Activated T-helper 17 cell treated with anti-CD3 and anti-CD28 coated beads, Interleukin-2, amount 50 U/mL, for 72 hours (primary cell): ENCODE results near the gene ARHGEF7. TPM values are rescaled to one million over a fixed set of nuclear protein-coding genes. Genes with fewer than 3 reads are reported as not detected.
A peak's percentile ranks its signal among the peaks of the same experiment; 100 is the strongest.

Experiments
- ATAC-seq: fragments of 150-1000 bp; cut with Tn5 transposase; replicated peaks from 2 replicates; pipeline ENCODE4 v1.10.0; 2021; ENCODE audit warnings: mild to moderate bottlenecking, moderate library complexity
- H3K27ac Mint-ChIP-seq: one replicate; pipeline ENCODE4 v1.8.0; 2022; ENCODE audit warnings: mixed read lengths
- H3K27me3 Mint-ChIP-seq: one replicate; pipeline ENCODE4 v1.8.0; 2022; ENCODE audit warnings: mixed read lengths
- H3K36me3 Mint-ChIP-seq: one replicate; pipeline ENCODE4 v1.8.0; 2022; ENCODE audit warnings: low read depth, mild to moderate bottlenecking, mixed read lengths
- H3K4me1 Mint-ChIP-seq: one replicate; pipeline ENCODE4 v1.8.0; 2022; ENCODE audit warnings: mixed read lengths
- H3K4me3 Mint-ChIP-seq: one replicate; pipeline ENCODE4 v1.8.0; 2022; ENCODE audit warnings: mild to moderate bottlenecking, mixed read lengths
- H3K9me3 Mint-ChIP-seq: one replicate; pipeline ENCODE4 v1.8.0; 2022; ENCODE audit warnings: mixed read lengths
- total RNA-seq, 2 donors: library from RNA; stranded (reverse); gene quantifications; one replicate each; pipeline ENCODE4 v1.2.3, GENCODE V29; 2022

The ARHGEF7 gene
- total RNA-seq, 2 donors from 2014 or later: 70.2 to 127 TPM

GRCh38 chr13:111201304-111201940 lies 86.3 kb downstream of the ARHGEF7 start:
- peak overlapping the region; percentile 72 for H3K27ac Mint-ChIP-seq

GRCh38 chr13:111202156-111202621 lies 87.1 kb downstream of the ARHGEF7 start:
- Mint-ChIP-seq H3K4me1 (peaks cover 43% of the 10 kb centered on the region), H3K4me3 (peak overlapping the region; percentile 57), H3K9me3 (no peaks in the 10 kb centered on the region), H3K27ac (peak overlapping the region; percentile 64), H3K36me3 (peaks cover 53% of the 10 kb centered on the region), H3K27me3 (no peaks in the 10 kb centered on the region)
- no peak for ATAC-seq

More at GRCh38 chr13:111201304-111201940, 86.3 kb downstream of the ARHGEF7 start:
- H3K36me3 Mint-ChIP-seq: peaks cover 58% of the 10 kb centered on the region
- H3K4me3 Mint-ChIP-seq: peak overlapping the region; percentile 57
- peaks cover 43% of the 10 kb centered on the region for H3K4me1 Mint-ChIP-seq
- H3K9me3 Mint-ChIP-seq: no peaks in the 10 kb centered on the region
- H3K27me3 Mint-ChIP-seq: no peaks in the 10 kb centered on the region
- peak; percentile 61 for ATAC-seq

- peak; percentile 80 for ATAC-seq
- Mint-ChIP-seq H3K9me3 (no peaks in the 10 kb centered on the region), H3K27ac (peak overlapping the region; percentile 64), H3K4me1 (peaks cover 43% of the 10 kb centered on the region), H3K36me3 (peaks cover 53% of the 10 kb centered on the region), H3K4me3 (peak overlapping the region; percentile 57), H3K27me3 (no peaks in the 10 kb centered on the region)
These were observed 87.6 kb downstream of the ARHGEF7 start for GRCh38 chr13:111202745-111203144.

- Mint-ChIP-seq H3K9me3 (no peaks in the 10 kb centered on the region), H3K27me3 (no peaks in the 10 kb centered on the region), H3K4me3 (no peak overlapping the region), H3K4me1 (peaks cover 50% of the 10 kb centered on the region), H3K27ac (peak overlapping the region; percentile 64), H3K36me3 (peaks cover 44% of the 10 kb centered on the region)
- ATAC-seq: no peak
These were observed 88.8 kb downstream of the ARHGEF7 start for GRCh38 chr13:111203736-111204389.

- Mint-ChIP-seq H3K4me3 (no peak overlapping the region), H3K27ac (no peak overlapping the region), H3K27me3 (no peaks in the 10 kb centered on the region), H3K9me3 (no peaks in the 10 kb centered on the region), H3K36me3 (peaks cover 40% of the 10 kb centered on the region), H3K4me1 (peaks cover 47% of the 10 kb centered on the region)
- no peak for ATAC-seq
These were observed 89.5 kb downstream of the ARHGEF7 start for GRCh38 chr13:111204438-111205177.

GRCh38 chr13:111206148-111206547 lies 91.0 kb downstream of the ARHGEF7 start:
- no peaks in the 10 kb centered on the region for H3K27me3 Mint-ChIP-seq
- peaks cover 44% of the 10 kb centered on the region for H3K36me3 Mint-ChIP-seq
- peaks cover 48% of the 10 kb centered on the region for H3K4me1 Mint-ChIP-seq
- no peak overlapping the region for H3K4me3 Mint-ChIP-seq
- H3K9me3 Mint-ChIP-seq: no peaks in the 10 kb centered on the region
- H3K27ac Mint-ChIP-seq: no peak overlapping the region
- ATAC-seq: no peak

- no peak overlapping the region for H3K4me3 Mint-ChIP-seq
- no peak for ATAC-seq
- H3K4me1 Mint-ChIP-seq: peaks cover 41% of the 10 kb centered on the region
- peak overlapping the region; percentile 55 for H3K27ac Mint-ChIP-seq
- H3K27me3 Mint-ChIP-seq: no peaks in the 10 kb centered on the region
- peaks cover 50% of the 10 kb centered on the region for H3K36me3 Mint-ChIP-seq
- no peaks in the 10 kb centered on the region for H3K9me3 Mint-ChIP-seq
These were observed 94.5 kb downstream of the ARHGEF7 start for GRCh38 chr13:111209613-111210012.

- Mint-ChIP-seq H3K9me3 (no peaks in the 10 kb centered on the region), H3K27ac (peak overlapping the region; percentile 55), H3K27me3 (no peaks in the 10 kb centered on the region), H3K4me3 (no peak overlapping the region), H3K36me3 (peaks cover 48% of the 10 kb centered on the region), H3K4me1 (peaks cover 39% of the 10 kb centered on the region)
- ATAC-seq: no peak
These were observed 95.0 kb downstream of the ARHGEF7 start for GRCh38 chr13:111210091-111210490.

GRCh38 chr13:111210544-111211469 lies 95.7 kb downstream of the ARHGEF7 start:
- Mint-ChIP-seq H3K4me1 (peaks cover 39% of the 10 kb centered on the region), H3K9me3 (no peaks in the 10 kb centered on the region), H3K27ac (peak overlapping the region; percentile 55), H3K4me3 (no peak overlapping the region), H3K36me3 (peaks cover 41% of the 10 kb centered on the region), H3K27me3 (no peaks in the 10 kb centered on the region)
- no peak for ATAC-seq

GRCh38 chr13:111211789-111212516 lies 96.8 kb downstream of the ARHGEF7 start:
- H3K36me3 Mint-ChIP-seq: peaks cover 35% of the 10 kb centered on the region
- no peaks in the 10 kb centered on the region for H3K9me3 Mint-ChIP-seq
- H3K27me3 Mint-ChIP-seq: no peaks in the 10 kb centered on the region
- H3K27ac Mint-ChIP-seq: no peak overlapping the region
- H3K4me1 Mint-ChIP-seq: peaks cover 45% of the 10 kb centered on the region
- ATAC-seq: no peak
- H3K4me3 Mint-ChIP-seq: no peak overlapping the region

- H3K36me3 Mint-ChIP-seq: peaks cover 37% of the 10 kb centered on the region
- H3K27me3 Mint-ChIP-seq: no peaks in the 10 kb centered on the region
- H3K9me3 Mint-ChIP-seq: no peaks in the 10 kb centered on the region
- ATAC-seq: no peak
- H3K27ac Mint-ChIP-seq: no peak overlapping the region
- H3K4me3 Mint-ChIP-seq: no peak overlapping the region
- peaks cover 51% of the 10 kb centered on the region for H3K4me1 Mint-ChIP-seq
These were observed 97.4 kb downstream of the ARHGEF7 start for GRCh38 chr13:111212517-111212873.

GRCh38 chr13:111213964-111214726 lies 99.0 kb downstream of the ARHGEF7 start:
- Mint-ChIP-seq H3K4me1 (peaks cover 45% of the 10 kb centered on the region), H3K27me3 (no peaks in the 10 kb centered on the region), H3K27ac (peak overlapping the region; percentile 37), H3K9me3 (no peaks in the 10 kb centered on the region), H3K36me3 (peaks cover 48% of the 10 kb centered on the region), H3K4me3 (no peak overlapping the region)
- ATAC-seq: no peak
